ENCODE data around the gene DAB2IP.

DNA sequence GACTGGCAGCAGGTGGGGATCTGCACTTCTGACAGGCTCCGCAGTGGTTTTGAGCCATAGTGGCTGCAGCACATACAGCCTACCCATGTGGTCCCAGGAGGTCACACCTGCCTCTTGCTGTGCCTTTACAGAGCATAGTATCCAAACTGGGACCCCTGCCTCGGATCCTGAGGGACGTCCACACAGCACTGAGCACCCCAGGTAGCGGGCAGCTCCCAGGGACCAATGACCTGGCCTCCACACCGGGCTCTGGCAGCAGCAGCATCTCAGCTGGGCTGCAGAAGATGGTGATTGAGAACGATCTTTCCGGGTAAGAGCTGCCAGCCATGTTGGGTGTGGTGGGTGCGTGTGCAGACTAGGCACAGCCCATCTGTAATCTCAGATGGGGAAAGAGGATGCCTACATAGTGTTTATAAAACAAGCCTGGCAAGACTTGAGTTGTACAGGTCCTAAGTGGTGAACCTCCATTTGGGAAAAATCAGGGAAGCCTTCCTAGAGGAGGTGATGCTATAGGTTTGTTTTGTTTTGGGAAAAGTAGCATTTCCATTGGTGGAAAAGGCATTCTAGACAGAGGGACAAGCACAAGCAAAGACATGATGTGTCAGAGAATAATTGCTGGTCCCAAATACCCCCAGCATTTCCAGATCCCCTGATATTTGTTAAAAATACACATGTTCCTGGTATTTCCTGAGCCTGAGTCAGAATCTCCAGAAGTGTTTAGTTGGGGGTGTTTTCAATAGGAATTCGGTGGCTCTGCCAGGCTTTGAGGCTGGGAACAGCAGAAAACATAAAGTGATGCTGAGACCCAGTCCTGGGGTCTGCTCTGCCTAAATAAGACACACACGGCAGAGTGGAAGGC lies 119.2 kb downstream of the DAB2IP start:
- TF ChIP-seq, protein P1, sequence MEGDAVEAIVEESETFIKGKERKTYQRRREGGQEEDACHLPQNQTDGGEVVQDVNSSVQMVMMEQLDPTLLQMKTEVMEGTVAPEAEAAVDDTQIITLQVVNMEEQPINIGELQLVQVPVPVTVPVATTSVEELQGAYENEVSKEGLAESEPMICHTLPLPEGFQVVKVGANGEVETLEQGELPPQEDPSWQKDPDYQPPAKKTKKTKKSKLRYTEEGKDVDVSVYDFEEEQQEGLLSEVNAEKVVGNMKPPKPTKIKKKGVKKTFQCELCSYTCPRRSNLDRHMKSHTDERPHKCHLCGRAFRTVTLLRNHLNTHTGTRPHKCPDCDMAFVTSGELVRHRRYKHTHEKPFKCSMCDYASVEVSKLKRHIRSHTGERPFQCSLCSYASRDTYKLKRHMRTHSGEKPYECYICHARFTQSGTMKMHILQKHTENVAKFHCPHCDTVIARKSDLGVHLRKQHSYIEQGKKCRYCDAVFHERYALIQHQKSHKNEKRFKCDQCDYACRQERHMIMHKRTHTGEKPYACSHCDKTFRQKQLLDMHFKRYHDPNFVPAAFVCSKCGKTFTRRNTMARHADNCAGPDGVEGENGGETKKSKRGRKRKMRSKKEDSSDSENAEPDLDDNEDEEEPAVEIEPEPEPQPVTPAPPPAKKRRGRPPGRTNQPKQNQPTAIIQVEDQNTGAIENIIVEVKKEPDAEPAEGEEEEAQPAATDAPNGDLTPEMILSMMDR (IDR thresholded peaks at IDR 0.05; ENCODE audit: insufficient read depth, low read length, poor library complexity, severe bottlenecking): no peak
- no peak for TF ChIP-seq EZH2phosphoT487 (conservative IDR thresholded peaks at IDR 0.05; ENCODE audit: low read length)
